Posterior cingulate gyrus (tissue), 11 donors: ENCODE measurements around the gene MEX3A.

ENCODE experiments used
- DNase-seq, 10 donors: peaks; one replicate each; pipeline versions ENCODE4 v3.0.0 to v3.0.0-alpha.2; 2020 to 2021; ENCODE audit warnings: mixed read lengths in 3 of 10
- intact Hi-C: fragments of 100-400 bp; cut with DNase I; formaldehyde crosslinking; loops from one replicate; pipeline ENCODE4 v1.15.1; 2023

MEX3A gene

GRCh38 chr1:156033011-156033410 lies 49.3 kb downstream of the MEX3A start:
- intact Hi-C loops: no loop called here
- no peak for DNase-seq

GRCh38 chr1:156026588-156026987 lies 55.7 kb downstream of the MEX3A start:
- no peak for DNase-seq
- intact Hi-C loops: no loop called here

- peak in 2 of 10 donors; percentile 11 to 92 for DNase-seq
- intact Hi-C loops: no loop called here
These were observed 56.4 kb downstream of the MEX3A start for GRCh38 chr1:156025876-156026275.

GRCh38 chr1:156024801-156025200 lies 57.5 kb downstream of the MEX3A start:
- intact Hi-C loops: no loop called here
- no peak for DNase-seq
